Measurements from ENCODE around the gene GPR87.

GRCh38 chr3:151290673-151291072, 25.9 kb downstream of the GPR87 start:
- TF ChIP-seq CTCF (IDR thresholded peaks at IDR 0.05) = peak in 2 of 5 experiments; percentile 9 to 16
- no peak for TF ChIP-seq EP300 (IDR thresholded peaks at IDR 0.05; ENCODE audit: low read depth)
- TF ChIP-seq POLR2A (IDR thresholded peaks at IDR 0.05) = no peak
